Stimulated activated CD4-positive, alpha-beta T cell treated with anti-CD3 and anti-CD28 coated beads, Interleukin-4, amount 100 ng/mL, for 1 hour (primary cell): Measurements from ENCODE around the gene CYP3A5.
"Not testable (repeated sequence)": the region's sequence is repeated elsewhere in the genome, so short reads cannot be mapped to it uniquely, and the experiment has no call there.

Experiments
- DNase-seq: peaks from one replicate; pipeline ENCODE4 v3.0.0-alpha.2; 2020

CYP3A5 gene

GRCh38 chr7:99679400-99680191 is at the start of gene CYP3A5:
Gene CYP3A5, minus strand, starts transcription at chr7:99679996. Its CDS starts 100 bp downstream, at chr7:99679896.
- no peak for DNase-seq

GRCh38 chr7:99728615-99729014 is 48.8 kb upstream of the CYP3A5 start:
- no peak for DNase-seq

- DNase-seq = not testable (repeated sequence)
Measured at GRCh38 chr7:99723201-99723600, 43.4 kb upstream of the CYP3A5 start.

- no peak for DNase-seq
Measured at GRCh38 chr7:99720800-99721595, 41.2 kb upstream of the CYP3A5 start.

GRCh38 chr7:99719996-99720769 is 40.4 kb upstream of the CYP3A5 start:
- DNase-seq = no peak

GRCh38 chr7:99713995-99714570 is 34.3 kb upstream of the CYP3A5 start:
- DNase-seq = no peak

- DNase-seq = no peak
Measured at GRCh38 chr7:99709838-99710578, 30.2 kb upstream of the CYP3A5 start.

GRCh38 chr7:99709260-99709659 is 29.5 kb upstream of the CYP3A5 start:
- no peak for DNase-seq

GRCh38 chr7:99707096-99707495 is 27.3 kb upstream of the CYP3A5 start:
- DNase-seq = no peak

- DNase-seq = no peak
Measured at GRCh38 chr7:99699946-99700345, 20.1 kb upstream of the CYP3A5 start.

GRCh38 chr7:99698867-99699730 is 19.3 kb upstream of the CYP3A5 start:
- DNase-seq = not testable (repeated sequence)

- no peak for DNase-seq
Measured at GRCh38 chr7:99694912-99695304, 15.1 kb upstream of the CYP3A5 start.

- no peak for DNase-seq
Measured at GRCh38 chr7:99694201-99694911, 14.6 kb upstream of the CYP3A5 start.

GRCh38 chr7:99693427-99694200 is 13.8 kb upstream of the CYP3A5 start:
- DNase-seq = peak; percentile 6

GRCh38 chr7:99693100-99693426 is 13.3 kb upstream of the CYP3A5 start:
- no peak for DNase-seq

- not testable (repeated sequence) for DNase-seq
Measured at GRCh38 chr7:99692563-99692962, 12.8 kb upstream of the CYP3A5 start.

- DNase-seq = not testable (repeated sequence)
Measured at GRCh38 chr7:99691658-99692057, 11.9 kb upstream of the CYP3A5 start.

GRCh38 chr7:99690918-99691317 is 11.1 kb upstream of the CYP3A5 start:
- DNase-seq = not testable (repeated sequence)

GRCh38 chr7:99685871-99686608 is 6.2 kb upstream of the CYP3A5 start:
- DNase-seq = not testable (repeated sequence)
